Endodermal cell (in vitro differentiated cells): ENCODE results near the gene INPP4A. TPM values are rescaled to one million over a fixed set of nuclear protein-coding genes. Genes with fewer than 3 reads are reported as not detected.

Experiments used
- DNase-seq: peaks from one replicate; pipeline ENCODE4 v3.0.0-alpha.2; 2017
- H3K27ac ChIP-seq: 2 replicates; pipeline ENCODE4 v1.5.1; 2013; ENCODE audit warnings: mild to moderate bottlenecking, low read depth, low read length, moderate library complexity
- H3K27me3 ChIP-seq: 2 replicates; pipeline ENCODE4 v1.6.1; 2013; ENCODE audit warnings: mild to moderate bottlenecking, low read length, moderate library complexity; ENCODE audit not compliant: insufficient read depth, control insufficient read depth, poor library complexity, severe bottlenecking
- H3K36me3 ChIP-seq: 2 replicates; pipeline ENCODE4 v1.7.0; 2013; ENCODE audit warnings: mild to moderate bottlenecking, low read length, moderate library complexity; ENCODE audit not compliant: control insufficient read depth, insufficient read depth
- H3K4me1 ChIP-seq: one replicate; pipeline ENCODE4 v1.7.0; 2013; ENCODE audit warnings: low read length; ENCODE audit not compliant: control insufficient read depth, insufficient read depth
- H3K4me3 ChIP-seq: 2 replicates; pipeline ENCODE4 v1.5.1; 2013; ENCODE audit warnings: mild to moderate bottlenecking, low read length, moderate library complexity
- H3K9ac ChIP-seq: 2 replicates; pipeline ENCODE4 v1.6.1; 2013; ENCODE audit warnings: mild to moderate bottlenecking, low read length, moderate library complexity; ENCODE audit not compliant: poor library complexity, severe bottlenecking; ENCODE audit errors: extremely low read depth
- H3K9me3 ChIP-seq: 2 replicates; pipeline ENCODE4 v1.6.1; 2013; ENCODE audit warnings: mild to moderate bottlenecking, low read length, moderate library complexity; ENCODE audit not compliant: control insufficient read depth
- H3K27ac Mint-ChIP-seq: 2 replicates; pipeline ENCODE4 v1.8.0; 2020; ENCODE audit warnings: mixed read lengths
- H3K27me3 Mint-ChIP-seq: 2 replicates; pipeline ENCODE4 v1.8.0; 2021; ENCODE audit warnings: mild to moderate bottlenecking, mixed read lengths; ENCODE audit not compliant: insufficient read depth
- H3K36me3 Mint-ChIP-seq: 2 replicates; pipeline ENCODE4 v1.8.0; 2020; ENCODE audit warnings: low read depth, mixed read lengths
- H3K4me1 Mint-ChIP-seq: 2 replicates; pipeline ENCODE4 v1.8.0; 2020; ENCODE audit warnings: mixed read lengths
- H3K4me3 Mint-ChIP-seq: 2 replicates; pipeline ENCODE4 v1.8.0; 2020; ENCODE audit warnings: mild to moderate bottlenecking, moderate library complexity, mixed read lengths
- H3K9me3 Mint-ChIP-seq: 2 replicates; pipeline ENCODE4 v1.8.0; 2020; ENCODE audit warnings: mild to moderate bottlenecking, mixed read lengths
- CTCF ChIP-seq: fragments of 200-600 bp; sonication (generic); conservative IDR thresholded peaks from 2 replicates; pipeline ENCODE4 v1.5.0; 2021; ENCODE audit warnings: antibody characterized with exemption, mild to moderate bottlenecking
- WGBS, 2 experiments: methylation state at CpG; one replicate each; pipeline versions ENCODE4 v1.1.5 to v1.1.7; 2013; ENCODE audit warnings: missing lambda C conversion rate in 2 of 2, mixed read lengths in 1 of 2; ENCODE audit not compliant: insufficient coverage in 1 of 2, insufficient read length in 1 of 2; 5-methylcytosine and 5-hydroxymethylcytosine counted together
- total RNA-seq, 2 donors: library from RNA; stranded (reverse); fragmentation: NEBNext Ultra II Directional in 1 of 2; extraction: Animal tissue kit (Norgen Biotek cat#: 25700) in 1 of 2; gene quantifications; 2 replicates in 1 of 2; 3 replicates in 1 of 2; pipeline ENCODE4 v1.2.1, GENCODE V29; 2021

The INPP4A gene
- total RNA-seq, 2 donors from 2014 or later: 84.9 to 94.2 TPM

DNA sequence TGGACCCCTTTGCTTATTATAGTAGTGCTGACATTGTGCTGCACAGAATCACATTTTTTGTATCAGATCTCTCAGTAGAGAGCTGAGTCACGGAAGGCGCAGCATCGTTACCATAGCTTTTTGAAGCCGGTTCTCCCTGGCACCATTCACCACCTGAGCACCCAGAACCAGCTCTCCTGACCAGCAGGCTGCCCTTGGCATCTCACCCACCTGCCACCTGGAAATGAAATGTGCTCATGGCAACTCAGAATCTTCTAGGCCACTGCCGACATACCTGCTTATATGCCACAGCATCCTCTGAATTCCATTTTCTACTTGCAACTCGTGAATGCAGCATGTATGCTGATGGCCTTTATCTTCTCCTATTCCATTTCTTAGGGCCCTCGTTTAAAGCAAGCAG is 100.9 kb downstream of the INPP4A start:
- Histone ChIP-seq H3K36me3 (peaks cover 97% of the 10 kb centered on the region), H3K27ac (no peak overlapping the region), H3K4me3 (no peak overlapping the region), H3K27me3 (no peaks in the 10 kb centered on the region), H3K4me1 (no peaks in the 10 kb centered on the region), H3K9ac (no peak overlapping the region), H3K9me3 (no peaks in the 10 kb centered on the region)
- Mint-ChIP-seq H3K36me3 (peaks cover 80% of the 10 kb centered on the region), H3K9me3 (no peaks in the 10 kb centered on the region), H3K27me3 (no peaks in the 10 kb centered on the region), H3K4me1 (no peaks in the 10 kb centered on the region), H3K27ac (no peak overlapping the region), H3K4me3 (no peak overlapping the region)
- WGBS, 2 experiments: 93 to 95% methylated on average over 6 to 7 of the region's 7 CpGs
- no peak for TF ChIP-seq CTCF
- DNase-seq: peak; percentile 19

DNA sequence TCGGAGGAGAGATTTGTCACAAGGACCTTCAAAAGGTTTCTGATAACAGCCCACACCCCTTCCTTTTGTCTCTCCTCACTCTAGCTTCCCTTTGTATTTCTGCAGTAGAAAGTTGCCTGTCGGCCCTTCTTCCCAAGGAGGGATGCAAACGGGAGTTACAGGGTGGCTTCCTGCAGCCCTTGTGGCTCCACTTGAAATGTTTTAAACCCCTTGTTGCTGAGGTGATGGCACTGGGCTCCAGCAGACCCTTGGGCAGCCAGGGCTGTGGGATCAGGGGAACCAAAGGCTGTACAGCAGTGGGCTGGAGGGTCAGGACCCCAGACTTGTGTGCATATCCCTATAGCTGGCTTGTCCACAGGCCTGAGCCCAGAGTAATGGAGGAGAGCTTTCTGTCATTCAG is 101.5 kb downstream of the INPP4A start:
- Mint-ChIP-seq H3K27ac (no peak overlapping the region), H3K36me3 (peaks cover 79% of the 10 kb centered on the region), H3K4me3 (no peak overlapping the region), H3K9me3 (no peaks in the 10 kb centered on the region), H3K4me1 (no peaks in the 10 kb centered on the region), H3K27me3 (no peaks in the 10 kb centered on the region)
- H3K4me1 ChIP-seq: no peaks in the 10 kb centered on the region
- 66 to 93% methylated on average over 2 to 3 of the region's 3 CpGs for WGBS, 2 experiments
- DNase-seq: peak; percentile 13
- no peak for TF ChIP-seq CTCF
- no peaks in the 10 kb centered on the region for H3K27me3 ChIP-seq
- no peak overlapping the region for H3K4me3 ChIP-seq
- H3K36me3 ChIP-seq: peaks cover 97% of the 10 kb centered on the region
- H3K27ac ChIP-seq: no peak overlapping the region
- no peaks in the 10 kb centered on the region for H3K9me3 ChIP-seq
- H3K9ac ChIP-seq: no peak overlapping the region

GRCh38 chr2:98547092-98547790 is 102.6 kb downstream of the INPP4A start:
- Mint-ChIP-seq H3K4me1 (no peaks in the 10 kb centered on the region), H3K27ac (peak overlapping the region; percentile 9), H3K27me3 (no peaks in the 10 kb centered on the region), H3K4me3 (no peak overlapping the region), H3K9me3 (no peaks in the 10 kb centered on the region), H3K36me3 (peaks cover 82% of the 10 kb centered on the region)
- H3K4me3 ChIP-seq: no peak overlapping the region
- no peak overlapping the region for H3K9ac ChIP-seq
- H3K4me1 ChIP-seq: no peaks in the 10 kb centered on the region
- no peak for TF ChIP-seq CTCF
- 93 to 100% methylated on average over 1 to 2 of the region's 2 CpGs for WGBS, 2 experiments
- no peaks in the 10 kb centered on the region for H3K9me3 ChIP-seq
- no peak overlapping the region for H3K27ac ChIP-seq
- H3K27me3 ChIP-seq: no peaks in the 10 kb centered on the region
- H3K36me3 ChIP-seq: peaks cover 97% of the 10 kb centered on the region
- DNase-seq: peak; percentile 10
